Peyer's patch (tissue), 4 donors: ENCODE measurements around the gene ZNF283. TPM values are rescaled to one million over a fixed set of nuclear protein-coding genes. Genes with fewer than 3 reads are reported as not detected.
"Not testable (repeated sequence)": the region's sequence is repeated elsewhere in the genome, so short reads cannot be mapped to it uniquely, and the experiment has no call there.

Experiments
- DNase-seq, 3 donors: peaks; one replicate each; pipeline ENCODE4 v3.0.0-alpha.2; 2017 to 2019
- H3K27ac ChIP-seq, 4 donors: fragments of 200-600 bp; sonication (generic); one replicate each; pipeline ENCODE4 v1.5.1; 2016 to 2019
- H3K27me3 ChIP-seq, 2 donors: fragments of 200-600 bp; sonication (generic); one replicate each; pipeline ENCODE4 v1.5.1; 2019
- H3K36me3 ChIP-seq, 3 donors: fragments of 200-600 bp; sonication (generic); one replicate each; pipeline ENCODE4 v1.5.1; 2016 to 2019
- H3K4me1 ChIP-seq, 4 donors: fragments of 200-600 bp; sonication (generic); one replicate each; pipeline ENCODE4 v1.5.1; 2016 to 2019
- H3K4me3 ChIP-seq, 4 donors: fragments of 200-600 bp; sonication (generic); 1 replicate in 3 of 4; 2 replicates in 1 of 4; pipeline ENCODE4 v1.5.1; 2016 to 2019; ENCODE audit warnings: mild to moderate bottlenecking in 1 of 4
- H3K9me3 ChIP-seq, 4 donors: fragments of 200-600 bp; sonication (generic); one replicate each; pipeline ENCODE4 v1.5.1; 2016 to 2019; ENCODE audit warnings: mild to moderate bottlenecking in 1 of 4
- CTCF ChIP-seq, 6 experiments: fragments of 450-650 bp in 4 of 6; fragments of 200-600 bp in 2 of 6; sonication (generic) in 1 of 6; IDR thresholded peaks; one replicate each; pipeline ENCODE4 v1.5.1; 2017 to 2019; ENCODE audit warnings: antibody characterized with exemption in 6 of 6, mild to moderate bottlenecking in 3 of 6, moderate library complexity in 1 of 6
- POLR2A ChIP-seq, 2 donors: fragments of 450-650 bp; IDR thresholded peaks; one replicate each; pipeline ENCODE4 v1.5.1; 2017; ENCODE audit warnings: antibody characterized with exemption in 2 of 2, mild to moderate bottlenecking in 2 of 2, moderate library complexity in 2 of 2
- total RNA-seq, 4 donors: library from RNA; depleted of rRNA; stranded (reverse); fragments of >200 nt; gene quantifications; one replicate each; pipeline ENCODE4 v1.1.0, GENCODE V29; 2016

ZNF283 gene
- total RNA-seq, 4 donors from 2014 or later, result 5.4 to 22.1 (median 11.8) TPM

- peak overlapping the region in 3 of 4 donors; percentile 33 to 48 (median 43) for H3K4me3 ChIP-seq
- no peak for DNase-seq
- no peak overlapping the region for H3K27ac ChIP-seq
- no peaks in the 10 kb centered on the region for H3K36me3 ChIP-seq
- peaks cover 0 to 7% (median 0%) of the 10 kb centered on the region in 4 donors for H3K4me1 ChIP-seq
- no peaks in the 10 kb centered on the region for H3K9me3 ChIP-seq
- no peaks in the 10 kb centered on the region for H3K27me3 ChIP-seq
- TF ChIP-seq CTCF (IDR thresholded peaks at IDR 0.05), result no peak
- TF ChIP-seq POLR2A (IDR thresholded peaks at IDR 0.05), result no peak
Measured at GRCh38 chr19:43820884-43821215, 6.3 kb upstream of the ZNF283 start.

GRCh38 chr19:43823856-43824255, 3.3 kb upstream of the ZNF283 start:
- not testable (repeated sequence) for H3K9me3 ChIP-seq, H3K4me3 ChIP-seq, H3K27me3 ChIP-seq, DNase-seq, H3K27ac ChIP-seq, H3K36me3 ChIP-seq
- H3K4me1 ChIP-seq, result peaks cover 0 to 11% (median 2%) of the 10 kb centered on the region in 4 donors

- H3K9me3 ChIP-seq, DNase-seq: not testable (repeated sequence)
Measured at GRCh38 chr19:43824572-43824971, 2.5 kb upstream of the ZNF283 start.

GRCh38 chr19:43839139-43839538, 12.0 kb downstream of the ZNF283 start:
- no peak for DNase-seq
- Histone ChIP-seq H3K36me3 (peaks cover 0 to 97% (median 8%) of the 10 kb centered on the region in 3 donors), H3K4me1 (no peaks in the 10 kb centered on the region), H3K27me3 (no peaks in the 10 kb centered on the region), H3K27ac (no peak overlapping the region), H3K9me3 (peaks cover 0 to 79% (median 13%) of the 10 kb centered on the region in 4 donors), H3K4me3 (no peak overlapping the region)
- TF ChIP-seq POLR2A (IDR thresholded peaks at IDR 0.05) (no peak), CTCF (IDR thresholded peaks at IDR 0.05) (no peak)

More at GRCh38 chr19:43824572-43824971, 2.5 kb upstream of the ZNF283 start:
- not testable (repeated sequence) for H3K4me3 ChIP-seq, H3K27ac ChIP-seq, H3K27me3 ChIP-seq
- Histone ChIP-seq H3K36me3 (peaks cover 0 to 11% (median 0%) of the 10 kb centered on the region in 3 donors), H3K4me1 (peaks cover 0 to 11% (median 2%) of the 10 kb centered on the region in 4 donors)

- Histone ChIP-seq H3K27me3 (no peaks in the 10 kb centered on the region), H3K4me1 (no peaks in the 10 kb centered on the region), H3K27ac (no peak overlapping the region), H3K36me3 (peaks cover 0 to 95% (median 5%) of the 10 kb centered on the region in 3 donors), H3K4me3 (no peak overlapping the region), H3K9me3 (peaks cover 0 to 96% (median 10%) of the 10 kb centered on the region in 4 donors)
- TF ChIP-seq CTCF (IDR thresholded peaks at IDR 0.05) (no peak), POLR2A (IDR thresholded peaks at IDR 0.05) (no peak)
- no peak for DNase-seq
Measured at GRCh38 chr19:43842007-43842406, 14.9 kb downstream of the ZNF283 start.

GRCh38 chr19:43847246-43847645, 20.1 kb downstream of the ZNF283 start:
- Histone ChIP-seq H3K27ac (no peak overlapping the region), H3K4me3 (no peak overlapping the region), H3K9me3 (peaks cover 0 to 95% (median 13%) of the 10 kb centered on the region in 4 donors), H3K36me3 (peaks cover 0 to 70% (median 3%) of the 10 kb centered on the region in 3 donors), H3K4me1 (no peaks in the 10 kb centered on the region), H3K27me3 (no peaks in the 10 kb centered on the region)
- no peak for TF ChIP-seq POLR2A (IDR thresholded peaks at IDR 0.05)
- TF ChIP-seq CTCF (IDR thresholded peaks at IDR 0.05), result no peak
- no peak for DNase-seq

GRCh38 chr19:43847884-43848283, 20.8 kb downstream of the ZNF283 start:
- TF ChIP-seq CTCF (IDR thresholded peaks at IDR 0.05) (no peak), POLR2A (IDR thresholded peaks at IDR 0.05) (no peak)
- no peak for DNase-seq
- Histone ChIP-seq H3K36me3 (peaks cover 0 to 63% (median 0%) of the 10 kb centered on the region in 3 donors), H3K4me3 (no peak overlapping the region), H3K27ac (no peak overlapping the region), H3K4me1 (no peaks in the 10 kb centered on the region), H3K27me3 (no peaks in the 10 kb centered on the region), H3K9me3 (peaks cover 0 to 90% (median 10%) of the 10 kb centered on the region in 4 donors)
